ENCODE results near the gene KIFC3. TPM values are rescaled to one million over a fixed set of nuclear protein-coding genes. Genes with fewer than 3 reads are reported as not detected.

KIFC3 gene
- total and polyA plus RNA-seq, 2 of the 13 experiments (the other 11 are each of a cell fraction or from before 2014, with no cell fraction given): 42.1 to 45.3 TPM

DNA sequence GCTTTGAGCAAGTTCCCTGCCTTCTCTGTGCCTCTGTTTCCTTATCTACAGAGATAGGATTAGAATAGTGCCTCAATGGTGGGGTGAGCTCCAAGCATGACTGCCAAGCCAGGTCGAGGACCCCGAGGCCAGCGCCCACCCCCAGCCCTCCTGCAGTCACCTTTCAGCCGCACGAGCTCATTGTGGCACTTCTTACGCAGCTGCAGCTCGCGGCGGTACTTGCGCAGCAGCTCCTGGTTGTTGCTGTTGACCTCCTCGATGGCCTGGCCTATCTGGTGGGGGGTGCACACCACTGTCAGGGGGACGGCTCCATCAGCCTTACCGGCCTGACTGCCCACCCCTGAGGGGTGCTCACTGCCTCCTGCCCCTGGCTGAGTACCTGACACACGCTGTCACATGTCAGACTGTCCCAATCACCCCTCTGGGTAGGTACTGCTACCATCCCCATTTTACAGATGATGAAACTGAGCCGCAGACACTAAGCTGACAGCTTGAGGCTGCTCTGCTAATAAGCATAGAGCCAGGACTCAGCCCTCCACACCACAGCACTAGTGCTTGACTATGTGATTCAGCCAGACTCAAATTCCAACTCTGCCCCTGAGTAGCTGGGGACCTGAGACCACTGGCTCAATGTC, 35.5 kb downstream of the KIFC3 start:
- peaks cover 34 to 65% of the 10 kb centered on the region in 2 experiments for H3K36me3 ChIP-seq (replicated peaks in 1 of 2; ENCODE audit: control insufficient read depth in 1 of 2, insufficient read depth in 2 of 2, low read length in 2 of 2)
- intact Hi-C loops (cut with micrococcal nuclease; ENCODE audit: unreplicated experiment): no loop called here

DNA sequence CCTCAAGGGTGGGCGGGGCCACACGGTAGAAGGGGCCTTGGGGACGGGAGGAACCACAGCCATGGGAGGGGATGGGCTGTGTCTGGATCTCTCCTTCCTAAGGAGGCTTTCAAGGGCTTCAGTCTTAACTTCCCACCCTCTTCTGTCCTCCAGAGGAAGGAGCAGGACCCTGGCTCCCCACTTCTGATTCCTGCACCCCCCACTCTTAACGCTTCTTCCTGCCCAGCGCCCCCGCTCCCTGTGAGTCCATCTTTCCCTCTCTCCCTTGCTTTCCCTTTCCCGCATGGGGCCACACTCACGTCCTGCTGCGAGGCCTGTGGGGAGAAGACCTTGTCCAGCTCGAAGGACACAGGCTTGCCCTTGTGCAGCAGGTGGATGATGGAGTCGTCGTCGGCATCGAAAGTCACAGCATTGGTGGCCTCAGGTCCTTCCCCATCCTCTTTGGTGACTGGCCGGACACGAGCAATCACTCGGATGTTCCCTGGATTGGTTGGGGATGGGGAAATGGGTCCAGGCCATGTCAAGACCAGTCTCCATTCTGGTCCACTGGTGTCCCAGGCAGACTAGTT, 37.0 kb downstream of the KIFC3 start:
- in situ Hi-C loops (cut with HindIII; ENCODE audit: extremely low pct_ligation_motif_present, low pct_unique_long_range_greater_than_20kb): no loop called here
- no peak overlapping the region for H2AFZ ChIP-seq (ENCODE audit: low read length)
- DNase-seq (ENCODE audit: low spot score) (no peak), FAIRE-seq (no peak), ATAC-seq (no peak)
- no peaks in the 10 kb centered on the region for H4K20me1 ChIP-seq (ENCODE audit: insufficient read depth, low read length)
- no peak overlapping the region for H3K4me2 ChIP-seq (ENCODE audit: low read depth, low read length)
- no peaks in the 10 kb centered on the region for H3K79me2 ChIP-seq (ENCODE audit: insufficient read depth, low read length)
- H3K9ac ChIP-seq (ENCODE audit: insufficient read depth, low read depth, low read length): no peak overlapping the region
- TF ChIP-seq SP1 (IDR thresholded peaks at IDR 0.05): no peak
- TF ChIP-seq SP1 (CRISPR knock-in tag; IDR thresholded peaks at IDR 0.05): 0 out of 2 replicates have a peak, but pooled peaks have one; percentile 10
- no peak for TF ChIP-seq ZNF678 (CRISPR knock-in tag; IDR thresholded peaks at IDR 0.05)
- H3K27me3 ChIP-seq (ENCODE audit: control insufficient read depth in 1 of 2, insufficient read depth in 2 of 2, low read length in 2 of 2): no peaks in the 10 kb centered on the region
- H3K4me3 ChIP-seq (replicated peaks in 1 of 3; ENCODE audit: insufficient read depth in 1 of 3, low read depth in 2 of 3, low read length in 3 of 3): no peak overlapping the region
- POLR2A ChIA-PET: interaction anchor here (1.0 to 1.5 kb wide), 2 partner anchors 17 to 30 kb away, joined by 3 to 5 read pairs; partner anchors contain the start of gene KATNB1
- H3K9me3 ChIP-seq (ENCODE audit: low read length): no peaks in the 10 kb centered on the region
- no peak overlapping the region for H3K27ac ChIP-seq (ENCODE audit: extremely low read length, insufficient read depth, low read length)
- BruUV-seq (replicated peaks): no TSS peak
- WGBS (ENCODE audit: low lambda C conversion rate): 96% methylated on average over 17 of the region's 17 CpGs
- CTCF ChIA-PET (ENCODE audit: low intra/inter-chr PET ratio, low total read pairs): no interaction called here
- peaks cover 31 to 59% of the 10 kb centered on the region in 2 experiments for H3K36me3 ChIP-seq (replicated peaks in 1 of 2; ENCODE audit: control insufficient read depth in 1 of 2, insufficient read depth in 2 of 2, low read length in 2 of 2)
- no peaks in the 10 kb centered on the region for H3K4me1 ChIP-seq (ENCODE audit: insufficient read depth, low read length)
- intact Hi-C loops (cut with micrococcal nuclease; ENCODE audit: unreplicated experiment): no loop called here

More for the DNA sequence above, 35.5 kb downstream of the KIFC3 start:
- DNase-seq (ENCODE audit: low spot score) (no peak), FAIRE-seq (no peak), ATAC-seq (no peak)
- no peak overlapping the region for H3K9ac ChIP-seq (ENCODE audit: insufficient read depth, low read depth, low read length)
- H3K4me3 ChIP-seq (replicated peaks in 1 of 3; ENCODE audit: insufficient read depth in 1 of 3, low read depth in 2 of 3, low read length in 3 of 3): no peak overlapping the region
- no peaks in the 10 kb centered on the region for H3K9me3 ChIP-seq (ENCODE audit: low read length)
- H3K4me1 ChIP-seq (ENCODE audit: insufficient read depth, low read length): no peaks in the 10 kb centered on the region
- H2AFZ ChIP-seq (ENCODE audit: low read length): no peak overlapping the region
- ChIA-PET POLR2A (interaction anchor here (1.0 kb wide), 1 partner anchor 12 kb away, joined by 3 read pairs; no protein-coding TSS in a partner anchor), CTCF (ENCODE audit: low intra/inter-chr PET ratio, low total read pairs) (no interaction called here)
- WGBS (ENCODE audit: low lambda C conversion rate): 97% methylated on average over 15 of the region's 15 CpGs
- no peaks in the 10 kb centered on the region for H3K27me3 ChIP-seq (ENCODE audit: control insufficient read depth in 1 of 2, insufficient read depth in 2 of 2, low read length in 2 of 2)
- no peaks in the 10 kb centered on the region for H3K79me2 ChIP-seq (ENCODE audit: insufficient read depth, low read length)
- H3K27ac ChIP-seq (ENCODE audit: extremely low read length, insufficient read depth, low read length): no peak overlapping the region
- no TSS peak for BruUV-seq (replicated peaks)
- no peak for TF ChIP-seq KLF15 (CRISPR knock-in tag; IDR thresholded peaks at IDR 0.05; ENCODE audit: borderline replicate concordance)
- TF ChIP-seq NRL (CRISPR knock-in tag; IDR thresholded peaks at IDR 0.05; ENCODE audit: borderline replicate concordance): no peak
- no peak for TF ChIP-seq GATA4 (IDR thresholded peaks at IDR 0.05; ENCODE audit: borderline replicate concordance, low read depth)
- TF ChIP-seq TP53 (CRISPR knock-in tag; conservative IDR thresholded peaks at IDR 0.05): no peak
- peak; percentile 81 for TF ChIP-seq ZNF629 (CRISPR knock-in tag; conservative IDR thresholded peaks at IDR 0.05)
- H4K20me1 ChIP-seq (ENCODE audit: insufficient read depth, low read length): no peaks in the 10 kb centered on the region
- in situ Hi-C loops (cut with HindIII; ENCODE audit: extremely low pct_ligation_motif_present, low pct_unique_long_range_greater_than_20kb): no loop called here
- H3K4me2 ChIP-seq (ENCODE audit: low read depth, low read length): no peak overlapping the region

All from HepG2 (cell line).